CD4-positive, alpha-beta T cell treated with Interleukin-6 for 4 hours (primary cell): ENCODE results near the gene GRIK4.

ENCODE experiments used
- DNase-seq: peaks from one replicate; pipeline ENCODE4 v3.0.0-alpha.2; 2020; ENCODE audit warnings: mixed read lengths

The GRIK4 gene

DNA sequence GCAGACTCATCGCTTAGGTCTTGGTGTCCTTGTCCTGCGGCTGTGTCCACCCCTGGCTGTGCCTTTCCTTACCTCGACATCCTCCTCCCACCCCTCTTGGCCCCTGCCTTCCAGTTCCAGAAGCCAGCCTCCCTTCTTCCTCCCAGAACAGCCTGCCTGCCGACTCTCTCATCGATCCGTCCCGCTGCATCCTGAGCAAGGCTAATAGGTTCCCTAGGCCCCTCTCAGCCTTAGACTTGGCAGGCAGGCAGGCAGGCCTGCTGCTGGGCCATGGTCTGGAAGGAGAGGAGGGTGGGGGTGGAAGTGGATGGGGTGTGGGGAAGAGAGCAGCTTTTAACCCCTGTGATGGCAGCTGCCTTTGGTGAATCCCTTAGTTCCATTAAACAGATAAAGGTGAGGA is 315.6 kb downstream of the GRIK4 start:
- no peak for DNase-seq

DNA sequence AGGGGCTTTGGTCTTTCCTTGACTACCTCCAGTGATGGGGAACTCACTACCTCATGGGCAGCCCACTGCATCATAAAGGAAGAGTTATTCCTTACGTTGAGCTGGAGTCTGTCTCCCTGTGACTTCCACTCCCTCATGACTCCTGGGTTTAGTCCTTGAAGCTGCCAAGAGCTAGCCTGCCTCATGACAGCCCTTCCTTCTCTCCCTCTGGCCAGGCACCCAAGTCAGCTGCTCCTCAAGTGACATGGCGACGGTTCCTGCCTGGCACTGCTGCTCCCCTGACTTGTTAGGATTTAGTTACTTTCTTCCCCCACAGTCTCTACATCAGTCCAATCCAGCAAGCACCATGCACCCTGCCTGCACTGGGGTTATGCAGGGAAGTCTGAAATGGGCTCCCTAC is 316.3 kb downstream of the GRIK4 start:
- DNase-seq: no peak

DNA sequence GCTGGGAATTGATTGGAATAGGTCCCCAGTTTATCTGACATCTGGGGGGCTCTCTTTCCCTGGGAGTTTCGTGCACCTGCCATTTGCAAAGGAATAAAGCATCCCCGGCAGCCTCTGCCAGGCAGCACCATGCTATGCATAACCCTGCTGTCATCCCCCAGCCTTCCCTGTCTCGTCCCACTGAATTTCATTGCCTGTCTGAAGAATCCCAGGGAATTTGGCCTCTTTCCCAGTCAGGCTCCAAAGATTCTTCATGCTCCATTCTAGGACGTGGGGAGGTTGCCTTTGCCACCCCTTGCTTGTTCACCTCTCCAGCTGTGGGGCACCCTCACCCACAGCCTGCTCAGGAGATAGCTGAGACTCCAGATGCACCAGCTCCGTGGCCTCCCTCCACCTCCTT is 317.3 kb downstream of the GRIK4 start:
- no peak for DNase-seq

DNA sequence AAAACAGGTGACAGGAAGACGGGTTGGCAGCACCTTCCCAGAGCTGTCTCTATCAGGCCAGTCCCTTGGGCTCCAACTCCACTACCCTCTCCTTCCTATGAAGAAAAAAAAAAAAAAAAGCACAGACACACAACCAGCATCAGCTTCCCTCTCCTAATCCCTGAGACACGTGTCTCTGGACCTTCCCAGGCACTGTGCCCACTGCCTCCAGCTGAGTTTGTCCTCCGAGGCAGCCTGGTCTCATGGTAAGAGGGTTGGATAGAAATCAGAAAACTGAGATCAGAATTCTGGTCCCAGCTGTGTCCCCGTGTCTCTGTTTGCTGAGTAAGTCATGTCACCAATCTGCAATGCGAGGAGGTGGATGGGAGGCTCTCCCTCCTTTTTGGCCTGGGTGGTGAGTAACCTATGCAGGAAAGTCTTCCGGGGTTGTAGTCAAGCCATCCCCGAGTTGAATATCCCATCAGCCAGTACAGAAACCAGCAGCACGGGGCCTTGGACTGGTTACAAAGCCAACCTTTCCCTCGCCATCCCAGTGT is 318.6 kb downstream of the GRIK4 start:
- DNase-seq: no peak

DNA sequence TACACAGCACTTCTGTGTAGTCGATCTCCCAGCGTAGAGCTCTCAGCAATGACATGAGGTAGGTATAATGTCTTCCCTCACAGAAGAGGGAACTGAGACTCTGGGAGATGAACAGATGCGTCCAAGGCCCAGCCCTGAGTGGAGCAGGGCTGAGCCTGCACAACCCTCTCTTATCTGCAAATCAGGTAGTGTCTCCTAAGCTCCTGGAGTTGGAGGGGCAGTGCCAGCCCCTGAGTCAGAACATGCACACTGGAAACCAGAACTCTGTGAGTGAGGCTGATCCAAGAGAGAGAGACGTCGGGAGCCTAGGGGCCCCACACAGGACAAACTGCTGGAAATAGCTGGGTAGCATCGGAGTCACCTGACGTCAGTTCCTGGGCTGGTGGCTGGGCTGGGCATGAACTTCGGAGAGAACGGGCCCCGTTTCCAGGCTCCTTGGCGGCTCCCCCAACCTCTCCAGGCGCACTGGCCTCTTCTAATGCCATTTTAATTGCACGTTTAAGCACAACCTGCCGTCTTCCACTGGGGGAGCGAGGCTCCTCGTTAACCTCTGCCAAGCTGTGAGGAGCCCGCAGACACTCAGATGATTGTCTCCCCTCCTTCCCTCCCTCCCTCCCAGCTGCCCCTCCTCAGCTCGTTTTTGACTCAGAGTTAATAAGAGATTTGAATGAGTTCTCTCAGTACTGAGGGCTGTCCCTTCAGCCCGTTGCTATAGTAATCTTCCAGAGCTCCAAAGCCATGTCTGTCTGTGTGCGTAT is 321.1 kb downstream of the GRIK4 start:
- DNase-seq: no peak

DNA sequence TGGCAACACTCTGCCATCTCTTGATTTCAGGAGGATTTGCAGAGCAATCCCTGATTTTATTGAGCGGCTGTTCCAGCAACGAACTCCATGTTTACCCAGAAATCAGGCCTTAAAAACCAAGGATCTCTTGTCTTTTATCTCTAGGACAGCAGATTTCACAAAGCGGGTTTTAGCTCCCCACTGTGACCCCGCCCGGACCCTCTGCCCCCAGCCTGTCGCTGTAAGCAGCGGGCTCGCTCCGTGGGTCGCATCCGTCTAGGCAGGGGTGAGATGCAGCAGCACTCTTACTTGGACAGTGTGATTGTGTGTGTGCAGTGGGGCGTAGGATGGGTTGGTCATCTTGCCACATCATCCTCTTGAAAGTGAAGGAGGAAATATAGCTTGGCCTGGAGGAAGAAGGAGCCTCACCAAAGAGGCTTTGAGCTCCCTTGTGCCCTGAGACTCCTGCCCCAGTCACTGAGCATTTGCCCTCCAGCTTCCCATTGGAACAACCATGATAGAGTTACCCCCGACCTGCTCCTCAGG is 323.2 kb downstream of the GRIK4 start:
- no peak for DNase-seq

DNA sequence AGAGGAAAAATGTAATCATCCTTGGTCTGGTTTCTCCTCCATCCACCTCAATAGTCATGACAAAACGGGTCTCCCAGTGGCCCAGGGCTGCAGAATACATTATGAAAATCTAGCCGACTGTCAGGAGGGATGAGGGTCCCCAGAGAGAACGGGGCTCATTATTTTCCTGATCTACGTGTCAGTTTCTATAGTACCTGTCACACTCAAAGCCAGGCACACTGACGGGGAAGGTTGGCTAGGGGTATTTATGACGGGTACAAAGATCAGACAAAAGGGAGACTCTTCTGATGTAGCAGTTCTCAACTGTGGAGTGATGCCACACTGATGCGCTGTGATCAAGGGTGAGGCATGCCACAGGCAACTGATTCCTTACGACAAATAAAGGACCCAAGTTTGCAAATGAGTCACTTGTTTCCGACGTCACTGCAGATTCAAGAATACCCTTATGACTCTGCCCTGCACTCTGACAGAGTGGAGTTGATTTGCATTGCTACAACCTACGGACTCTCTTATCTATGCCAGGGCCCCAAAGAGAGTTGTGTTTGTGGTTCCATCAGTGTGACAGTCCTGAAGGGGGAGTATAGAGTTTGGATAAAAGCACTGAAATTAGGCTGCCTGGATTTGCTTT is 324.2 kb downstream of the GRIK4 start:
- DNase-seq: no peak

DNA sequence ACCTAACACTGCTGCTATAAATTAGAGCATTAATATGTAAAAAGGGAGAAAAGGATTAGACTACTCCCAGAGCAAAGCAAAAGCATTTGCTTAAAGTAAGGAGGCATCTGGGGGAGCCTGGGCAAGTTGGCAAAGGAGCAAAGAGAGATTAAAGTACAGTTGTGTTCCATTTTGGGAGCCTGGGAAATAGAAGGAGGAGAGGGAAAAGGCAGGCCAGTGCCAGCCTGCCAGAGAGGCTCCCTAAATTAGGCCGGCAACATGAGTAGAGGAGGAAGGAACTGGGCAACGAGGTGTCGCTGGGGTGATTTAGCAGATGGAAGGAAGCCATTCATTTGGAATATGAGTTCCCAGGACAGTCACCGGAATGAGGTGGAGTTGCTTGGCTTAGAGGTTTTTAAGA is 326.1 kb downstream of the GRIK4 start:
- DNase-seq: no peak

DNA sequence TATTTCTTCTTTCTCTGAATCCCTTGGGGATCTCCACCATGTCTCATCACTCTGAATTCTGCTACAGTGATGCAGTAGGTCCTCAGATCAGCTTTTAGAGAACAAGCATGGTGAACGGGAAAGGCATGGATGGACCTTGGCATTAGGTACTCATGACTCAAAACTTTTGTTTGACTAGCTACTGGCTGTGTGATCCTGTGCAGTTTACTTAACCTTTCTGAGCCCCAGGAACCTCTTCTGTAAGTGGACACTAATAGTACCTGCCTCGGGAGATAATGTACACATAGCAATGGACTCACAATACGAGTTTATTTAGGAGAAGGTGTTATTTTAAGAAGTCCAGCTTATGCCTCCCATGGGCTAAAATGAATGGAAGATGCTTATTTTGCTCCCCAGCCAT is 327.7 kb downstream of the GRIK4 start:
- no peak for DNase-seq

DNA sequence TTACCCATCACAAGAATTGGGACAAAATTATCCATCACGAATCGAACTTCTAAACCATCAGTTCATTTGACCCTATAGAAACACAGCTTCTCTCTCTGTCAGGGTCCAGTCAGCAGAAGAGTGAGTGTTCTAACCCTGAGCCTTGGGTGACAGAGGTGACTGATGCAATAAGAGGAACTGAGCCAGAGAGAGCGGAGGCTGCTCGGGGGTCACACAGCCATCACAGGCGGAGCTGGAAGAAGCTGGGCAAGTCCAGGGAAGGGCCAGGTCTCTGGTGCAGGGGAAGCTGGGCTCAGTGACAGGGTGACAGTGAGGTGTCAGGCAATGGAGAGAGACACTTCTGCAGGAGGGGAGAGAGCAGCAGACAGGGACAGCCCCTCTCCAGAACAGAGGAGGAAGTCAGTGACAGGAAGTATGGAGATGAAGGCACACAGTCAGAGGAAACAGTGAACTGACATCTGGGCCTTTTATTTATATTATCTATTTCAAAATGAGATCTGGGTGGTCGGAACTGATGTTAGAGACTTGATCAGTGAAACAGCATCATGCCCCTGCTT is 328.4 kb downstream of the GRIK4 start:
- DNase-seq: no peak

DNA sequence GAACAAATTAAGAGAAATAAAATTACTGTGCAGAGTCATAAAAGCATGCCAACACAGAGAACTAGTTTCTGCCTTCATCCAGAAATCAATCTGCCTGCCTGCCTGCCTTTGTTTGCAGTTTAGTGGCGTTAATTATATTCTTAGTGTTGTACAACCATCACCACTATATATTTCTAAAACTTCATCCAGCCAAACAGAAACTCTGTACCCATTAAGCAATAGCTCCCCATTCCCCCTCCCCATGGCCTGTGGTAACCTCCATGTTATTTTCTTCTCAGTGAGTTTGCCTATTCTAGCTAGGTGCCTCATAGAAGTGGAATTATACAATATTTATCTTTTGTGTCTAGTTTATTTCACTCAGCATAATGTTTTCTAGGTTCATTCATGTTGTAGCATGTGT is 329.1 kb downstream of the GRIK4 start:
- no peak for DNase-seq

DNA sequence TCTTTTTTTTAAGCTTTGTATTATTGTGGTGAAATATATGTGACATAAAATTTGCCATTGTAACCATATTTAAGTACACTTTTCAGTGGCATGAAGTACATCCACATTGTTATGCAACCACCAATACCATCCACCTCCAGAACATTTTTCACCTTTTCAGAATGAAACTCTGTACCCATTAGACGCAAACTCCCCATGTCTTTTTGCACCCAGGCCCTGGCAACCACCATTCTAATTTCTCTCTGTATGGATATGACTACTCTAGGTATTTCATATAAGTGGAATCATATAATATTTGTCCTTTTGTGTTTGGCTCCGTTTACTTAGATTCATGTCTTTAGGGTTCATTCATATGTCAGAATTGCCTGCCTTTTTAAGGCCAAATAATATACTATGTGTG is 329.5 kb downstream of the GRIK4 start:
- no peak for DNase-seq

DNA sequence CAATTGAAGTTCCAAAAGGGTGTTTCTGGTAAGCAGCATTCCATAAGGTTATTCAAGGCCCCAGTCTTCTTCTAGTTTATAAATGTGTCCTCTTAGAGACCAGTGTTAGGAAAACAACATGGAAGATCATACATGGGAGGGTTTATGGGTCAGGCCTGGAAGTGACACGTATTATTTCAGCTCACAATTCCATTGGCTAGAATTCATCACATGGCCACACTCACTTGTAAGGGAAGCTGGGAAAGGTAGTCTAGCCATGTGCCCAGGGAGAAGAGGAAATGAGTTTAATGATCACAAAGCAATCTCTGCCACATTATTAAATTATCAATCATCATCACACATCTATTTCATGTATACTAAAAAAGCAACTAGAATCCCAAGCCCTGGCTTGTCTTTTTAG is 330.6 kb downstream of the GRIK4 start:
- no peak for DNase-seq

DNA sequence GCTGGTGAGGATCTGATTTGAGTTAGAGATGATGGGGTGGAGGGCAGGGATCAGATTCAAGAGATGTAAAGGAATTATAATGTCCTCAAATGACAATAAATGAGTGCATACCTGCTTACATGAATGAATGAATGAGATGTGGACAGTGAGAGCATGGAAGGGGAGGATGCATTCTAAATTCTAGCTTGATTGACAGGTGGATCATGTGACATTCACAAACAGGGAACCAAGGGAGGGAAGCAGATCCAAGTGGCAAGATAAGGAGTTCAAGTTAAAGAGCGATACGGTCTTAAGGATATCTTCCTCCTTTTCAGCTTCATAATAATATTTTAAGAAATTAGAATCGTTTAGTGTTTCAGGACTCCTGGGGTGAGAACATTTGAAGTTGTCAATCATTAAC is 341.9 kb downstream of the GRIK4 start:
- no peak for DNase-seq

DNA sequence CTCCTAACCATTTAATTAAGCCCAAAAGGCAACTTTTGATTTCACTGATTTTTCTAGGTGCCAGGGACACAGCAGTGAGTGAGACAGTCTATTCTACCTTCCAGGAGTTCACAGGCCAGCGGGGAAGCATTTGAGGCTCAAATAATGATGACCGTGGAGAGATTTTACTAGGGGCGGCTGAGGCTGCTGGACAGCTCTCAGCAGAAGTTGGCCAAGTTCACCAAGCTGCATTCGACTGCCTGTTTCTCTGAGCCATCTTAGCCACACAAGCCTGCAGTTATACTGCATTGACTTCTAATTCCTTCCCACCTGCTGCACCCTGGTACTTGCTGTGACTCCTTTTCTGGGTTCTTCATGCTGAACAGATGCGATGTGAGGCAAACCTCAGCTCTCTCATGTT is 343.4 kb downstream of the GRIK4 start:
- DNase-seq: no peak

DNA sequence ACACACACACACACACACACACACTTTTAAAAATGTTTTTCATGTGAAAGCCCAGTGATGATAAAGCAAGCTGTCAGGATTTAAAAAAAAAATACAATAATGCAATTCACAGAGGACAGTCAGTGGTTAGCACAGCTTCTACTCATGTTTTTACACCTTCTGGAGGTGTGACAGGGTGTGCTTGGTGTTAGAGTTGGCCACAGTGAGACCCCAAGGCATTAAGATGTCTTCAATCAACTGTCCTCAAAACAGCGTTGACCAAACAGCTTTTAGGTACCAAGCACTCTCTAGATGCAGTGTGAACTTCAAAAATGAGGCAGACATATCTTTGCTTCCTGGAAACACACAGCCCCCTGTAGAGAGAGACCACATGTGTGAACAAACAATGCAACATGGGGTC is 346.0 kb downstream of the GRIK4 start:
- DNase-seq: no peak

DNA sequence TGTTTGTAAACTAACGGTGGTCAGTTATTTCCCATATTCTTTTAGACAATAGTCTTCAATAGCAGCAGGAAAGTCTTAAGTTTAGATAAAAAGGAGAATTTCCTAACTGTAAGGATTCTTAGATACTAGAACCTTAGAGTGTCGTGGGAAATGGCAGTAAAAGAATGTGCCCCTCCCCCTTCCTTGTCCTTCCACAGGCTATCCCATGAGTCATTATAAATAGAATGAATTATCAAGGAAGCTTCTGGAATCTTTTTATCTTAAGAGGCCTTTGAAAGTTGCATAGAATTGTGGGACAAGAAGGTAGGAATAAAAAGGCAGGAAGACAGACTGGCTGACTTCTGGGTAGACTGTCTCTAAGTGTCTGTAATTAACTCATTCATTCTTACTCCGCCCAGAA is 347.2 kb downstream of the GRIK4 start:
- DNase-seq: no peak

DNA sequence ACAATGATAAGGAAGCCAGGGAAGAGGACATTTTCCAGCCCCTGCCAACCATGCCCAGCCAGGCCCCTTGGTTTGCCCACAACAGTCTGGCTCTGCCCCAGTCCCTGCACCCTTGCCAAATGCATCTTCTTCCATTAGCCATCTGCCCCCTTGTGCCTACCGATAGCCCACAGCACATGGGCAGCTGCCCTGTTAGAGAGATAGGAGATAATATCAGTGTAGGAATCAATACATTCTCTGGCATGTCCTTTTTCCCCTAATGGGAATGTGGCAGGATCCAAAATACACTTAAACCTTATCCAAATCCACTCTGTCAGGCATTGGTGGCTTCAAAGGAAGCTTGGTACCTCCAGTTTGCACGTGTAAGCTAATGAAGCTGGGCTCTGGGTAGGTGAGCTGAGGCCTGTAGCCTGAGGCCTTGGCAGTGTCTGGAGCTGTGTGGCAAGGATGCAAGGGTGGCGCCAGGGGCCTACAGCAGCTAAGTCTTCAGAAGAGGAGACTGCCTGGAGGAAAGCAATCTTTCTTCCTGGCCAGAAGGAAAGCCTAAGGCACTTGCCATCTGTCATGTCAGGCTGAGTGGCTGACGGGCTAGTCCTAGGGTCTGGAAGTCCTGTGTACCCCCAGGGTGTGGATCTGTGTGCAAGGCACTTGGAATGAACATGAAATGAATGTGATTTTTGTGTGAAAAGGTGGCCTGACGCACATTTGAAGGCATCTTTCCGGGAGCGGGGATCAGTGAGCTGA is 348.2 kb downstream of the GRIK4 start:
- no peak for DNase-seq

DNA sequence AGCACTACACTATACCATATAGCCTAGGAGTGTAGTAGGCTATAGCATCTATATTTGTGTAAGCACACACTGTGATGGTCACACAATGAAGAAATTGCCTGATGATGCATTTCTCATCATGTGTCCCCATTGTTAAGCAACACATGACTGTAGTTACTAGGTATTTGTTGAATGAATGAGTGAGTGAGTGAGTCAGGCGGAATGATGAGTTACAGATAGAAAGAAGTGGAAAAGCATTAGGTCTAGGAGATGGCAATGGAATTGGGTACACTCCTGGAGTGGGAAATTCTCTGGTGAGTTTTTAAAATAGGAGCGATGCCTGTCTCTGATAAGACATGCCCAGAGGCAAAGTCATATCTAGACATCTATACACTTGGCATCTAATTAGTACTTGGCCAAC is 351.8 kb downstream of the GRIK4 start:
- no peak for DNase-seq

DNA sequence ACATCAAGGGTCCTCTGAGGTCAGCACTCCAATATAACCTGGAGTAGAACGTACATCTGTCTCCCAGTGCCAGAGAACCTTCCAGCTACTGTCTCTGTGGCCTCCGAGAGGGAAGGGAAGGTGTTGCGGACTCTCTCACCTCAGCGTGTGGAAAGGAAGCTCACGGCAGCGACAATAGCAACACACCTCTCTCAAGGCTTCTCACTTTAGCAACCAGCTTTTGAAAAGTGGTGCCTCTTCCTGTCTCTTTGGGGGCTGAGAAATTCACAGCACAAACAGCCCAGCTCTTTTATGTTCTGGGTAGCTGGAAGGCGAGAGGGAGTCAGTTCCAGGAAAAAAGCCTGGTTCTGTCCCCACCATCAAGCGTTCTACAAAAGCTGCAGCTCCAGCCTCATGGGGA is 355.5 kb downstream of the GRIK4 start:
- DNase-seq: no peak

DNA sequence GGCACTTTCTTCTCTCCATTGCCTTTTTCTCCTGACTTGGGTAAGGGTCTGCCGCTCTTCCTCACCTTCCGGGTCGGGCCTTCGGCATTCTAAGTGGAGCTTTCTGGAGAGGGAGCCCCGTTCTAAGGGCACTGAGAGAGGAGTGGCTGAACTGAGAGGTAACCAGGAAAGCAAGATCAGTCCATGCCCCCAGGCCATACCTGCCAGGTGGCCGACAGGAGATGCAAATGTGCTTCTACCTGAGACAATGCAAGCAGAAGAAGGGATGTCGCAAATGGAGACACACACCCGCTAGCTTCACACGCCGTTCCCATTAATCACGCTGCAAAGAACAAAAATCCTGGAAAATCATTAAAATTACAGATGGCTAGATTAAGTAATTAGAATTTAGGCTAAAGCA is 356.0 kb downstream of the GRIK4 start:
- no peak for DNase-seq

DNA sequence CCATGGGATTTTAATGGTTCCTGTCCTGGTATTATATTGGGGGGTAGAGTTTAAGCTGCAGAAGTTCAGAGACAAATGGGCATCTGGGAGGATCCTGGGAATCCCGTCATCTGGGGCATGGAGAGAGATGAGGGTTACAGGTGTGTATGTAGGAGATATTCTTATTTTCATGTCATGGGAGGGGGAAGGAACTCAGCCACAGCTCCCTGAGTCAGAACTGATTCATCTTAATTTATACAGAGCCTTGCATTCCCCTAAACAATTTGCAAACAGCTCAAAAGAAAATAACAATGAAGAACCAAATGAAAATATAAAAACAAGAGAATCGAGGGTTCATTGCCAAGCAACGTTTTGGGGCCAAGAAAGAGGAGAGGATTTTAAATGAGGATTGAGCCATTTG is 356.4 kb downstream of the GRIK4 start:
- DNase-seq: no peak

DNA sequence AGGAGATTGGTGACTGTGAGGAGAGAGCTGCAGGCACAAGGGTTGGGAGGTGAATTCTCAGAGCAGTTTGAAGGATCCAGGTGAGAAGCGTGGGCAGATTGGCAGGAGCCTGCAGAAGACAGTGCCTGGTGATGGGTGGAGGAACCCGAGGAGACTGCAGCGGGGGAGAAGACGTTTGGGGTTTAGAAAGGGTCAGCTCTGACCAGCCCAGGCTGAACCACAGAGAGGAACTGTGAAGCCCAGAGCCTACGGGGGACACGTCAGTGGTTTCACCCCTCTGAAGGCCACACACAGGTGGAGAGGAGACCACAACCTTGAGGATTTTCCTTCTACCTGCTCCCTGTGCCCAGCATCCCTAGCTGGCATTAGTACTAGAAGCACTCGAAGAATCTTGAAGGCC is 357.5 kb downstream of the GRIK4 start:
- DNase-seq: no peak
